GM21737 (cell line): Measurements from ENCODE around the gene NOTCH2.
"Not testable (repeated sequence)": the region's sequence is repeated elsewhere in the genome, so short reads cannot be mapped to it uniquely, and the experiment has no call there.

ENCODE experiments used
- ATAC-seq: cut with Tn5 transposase; IDR thresholded peaks from one replicate; pipeline ENCODE4 v1.9.1; 2021; ENCODE audit warnings: mild to moderate bottlenecking, moderate library complexity; ENCODE audit not compliant: unreplicated experiment

The NOTCH2 gene

DNA sequence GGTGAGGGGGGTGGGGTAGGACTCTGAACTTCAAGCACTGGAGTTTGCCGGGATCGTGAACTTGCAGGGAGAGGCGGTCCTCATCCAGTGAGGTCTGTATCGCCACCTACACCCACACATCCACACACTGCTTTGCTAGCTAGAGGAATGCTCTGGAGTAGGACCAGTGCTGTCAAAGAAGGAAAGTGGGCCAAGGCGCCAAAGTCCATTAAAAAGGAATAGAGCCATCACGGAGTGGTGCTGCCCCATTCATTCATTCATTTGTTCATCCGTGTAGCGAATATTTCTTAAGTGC, 405 bp upstream of the NOTCH2 start:
- not testable (repeated sequence) for ATAC-seq

DNA sequence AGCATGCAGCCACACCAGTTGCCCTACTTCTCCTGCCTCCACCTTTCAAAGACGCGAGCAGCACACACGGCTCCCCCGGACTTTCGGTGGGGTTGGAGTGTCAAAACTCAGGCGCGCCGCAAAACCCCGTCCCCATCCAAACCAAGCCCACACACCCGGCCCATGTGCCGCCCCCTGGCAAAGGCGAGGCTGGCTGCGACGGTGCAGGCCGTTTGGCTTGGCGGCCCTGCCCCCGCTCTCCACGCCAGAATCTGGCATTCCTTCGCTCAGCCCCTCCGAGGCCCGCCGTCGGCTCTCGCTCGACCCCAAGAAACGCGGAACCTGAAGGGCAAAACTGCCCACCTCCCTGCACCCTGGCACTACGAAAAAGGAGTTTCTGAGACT, 787 bp downstream of the NOTCH2 start:
- ATAC-seq = not testable (repeated sequence)

DNA sequence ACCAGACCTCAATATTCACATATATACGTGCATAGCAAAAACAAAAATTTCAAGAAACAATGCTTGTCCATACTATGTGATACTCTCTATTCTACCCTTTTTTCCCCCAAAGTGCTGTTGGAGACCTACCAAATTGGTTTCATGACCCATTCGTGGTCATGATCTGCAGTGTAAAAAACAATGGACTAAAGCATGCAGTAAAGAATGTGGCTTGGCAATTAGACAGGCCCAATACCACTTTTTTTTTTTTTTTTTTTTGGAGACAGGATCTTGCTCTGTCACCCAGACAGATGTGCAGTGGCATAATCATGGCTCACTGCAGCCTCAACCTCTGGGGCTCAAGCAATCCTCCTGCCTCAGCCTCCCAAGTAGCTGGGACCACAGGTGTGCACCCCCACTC, 21.3 kb downstream of the NOTCH2 start:
- not testable (repeated sequence) for ATAC-seq

DNA sequence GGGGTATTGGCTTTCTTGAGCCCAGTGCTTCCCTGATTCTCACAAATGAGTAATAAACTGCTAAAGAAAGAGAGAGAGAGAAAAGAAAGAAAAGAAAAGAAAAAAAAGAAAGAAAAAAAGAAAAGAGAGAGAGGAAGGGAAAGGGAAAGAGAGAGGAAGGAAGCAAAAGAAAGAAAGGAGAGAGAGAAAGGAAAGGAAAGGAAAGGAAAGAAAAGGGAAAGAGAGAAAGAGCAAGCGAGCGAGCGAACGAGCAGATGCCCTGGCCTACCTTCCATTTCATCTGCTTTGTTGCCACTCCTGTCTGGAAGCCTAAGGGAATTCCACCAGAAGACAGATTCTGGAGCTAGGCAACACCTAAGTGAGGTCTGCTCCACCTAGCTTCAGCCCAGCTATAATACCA, 27.7 kb downstream of the NOTCH2 start:
- ATAC-seq = not testable (repeated sequence)

DNA sequence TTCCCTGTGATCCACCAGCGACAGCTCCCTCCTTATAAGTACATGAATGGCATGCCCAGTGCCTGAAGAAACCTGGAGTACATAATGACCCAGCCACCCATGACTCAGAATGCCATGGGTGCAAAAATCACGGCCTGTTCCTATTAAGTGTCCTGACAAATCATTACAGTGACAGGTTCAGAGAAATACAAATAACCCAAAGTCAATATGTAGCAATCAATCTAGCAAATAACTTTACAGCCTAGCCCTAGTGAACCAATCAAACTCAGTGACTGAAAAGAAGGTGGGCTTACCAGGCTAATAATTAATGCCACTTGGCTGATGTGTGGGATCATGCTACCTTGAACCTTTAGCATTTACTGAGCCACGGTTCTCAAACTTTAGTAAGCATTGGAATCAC, 37.2 kb downstream of the NOTCH2 start:
- not testable (repeated sequence) for ATAC-seq

DNA sequence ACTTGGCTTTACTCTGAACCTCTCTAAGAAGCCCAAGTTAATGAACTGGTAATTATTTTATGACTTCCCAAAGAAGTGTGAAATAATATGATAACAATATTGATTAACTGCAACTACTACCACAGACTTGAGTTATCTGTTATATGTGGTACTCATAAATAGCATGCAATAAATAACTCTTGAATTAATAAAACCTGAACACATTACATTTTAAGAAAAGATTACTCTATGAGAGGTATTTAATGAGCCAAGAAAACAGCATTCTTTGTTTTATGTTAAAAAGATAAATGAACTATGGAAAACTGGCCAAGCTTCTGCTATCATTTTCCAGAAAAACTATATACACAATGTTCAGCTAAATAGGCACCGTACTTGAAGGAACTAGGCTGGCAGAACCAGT, 45.7 kb downstream of the NOTCH2 start:
- not testable (repeated sequence) for ATAC-seq

DNA sequence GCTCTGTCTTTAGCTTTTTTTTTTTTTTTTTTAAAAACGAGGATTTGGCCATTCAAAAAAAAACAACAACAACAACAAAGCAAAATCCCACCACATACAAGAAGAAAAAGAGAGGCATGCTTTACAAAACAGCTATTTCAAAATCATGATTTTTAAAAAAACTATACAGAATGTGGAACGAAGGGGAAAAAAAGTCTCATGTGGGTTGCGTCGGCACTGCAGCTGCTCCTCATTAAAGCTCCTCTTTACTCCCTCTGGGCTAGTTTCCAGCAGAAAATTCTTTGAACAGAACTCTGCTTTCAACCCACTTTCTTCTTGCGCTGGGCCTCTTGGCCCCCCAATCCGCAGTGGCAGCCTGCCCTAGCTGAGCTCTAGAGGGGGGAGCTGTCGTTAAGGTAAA, 54.5 kb downstream of the NOTCH2 start:
- ATAC-seq = not testable (repeated sequence)

DNA sequence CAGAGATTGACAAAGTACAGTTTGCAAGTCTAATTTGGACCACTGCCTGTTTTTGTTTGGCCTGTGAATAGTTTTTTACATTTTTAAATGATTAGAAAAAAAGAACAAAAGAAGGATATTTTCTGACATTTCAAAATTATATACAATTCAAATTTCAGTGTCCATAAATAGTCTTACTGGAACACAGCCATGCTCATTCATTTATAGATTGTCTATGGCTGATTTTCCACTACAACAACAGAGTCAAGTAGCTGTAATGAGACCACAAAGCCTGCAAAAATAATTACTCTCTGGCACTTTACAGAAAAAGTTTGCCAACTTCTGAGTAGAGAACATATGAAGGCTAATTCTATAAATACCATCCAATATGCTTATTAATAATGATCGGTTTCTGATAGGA, 61.1 kb downstream of the NOTCH2 start:
- not testable (repeated sequence) for ATAC-seq

DNA sequence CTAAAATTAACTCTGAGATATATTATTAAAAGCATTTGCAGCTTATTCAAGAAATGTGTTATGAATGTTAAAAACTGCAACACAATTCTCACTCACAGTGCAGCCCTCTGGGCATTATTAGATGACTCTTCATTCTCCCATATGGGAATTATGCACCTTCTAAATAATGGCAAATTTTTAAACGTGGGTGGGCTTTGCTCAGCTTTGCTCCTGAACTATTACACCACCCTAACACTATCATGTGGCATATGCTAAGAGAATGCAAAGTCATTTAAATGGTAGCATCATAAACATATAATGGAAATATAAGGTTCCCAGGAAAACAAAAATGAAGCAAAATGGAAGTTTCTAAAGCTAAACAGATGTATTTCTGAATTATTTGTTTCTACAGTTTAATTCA, 61.6 kb downstream of the NOTCH2 start:
- ATAC-seq = not testable (repeated sequence)

DNA sequence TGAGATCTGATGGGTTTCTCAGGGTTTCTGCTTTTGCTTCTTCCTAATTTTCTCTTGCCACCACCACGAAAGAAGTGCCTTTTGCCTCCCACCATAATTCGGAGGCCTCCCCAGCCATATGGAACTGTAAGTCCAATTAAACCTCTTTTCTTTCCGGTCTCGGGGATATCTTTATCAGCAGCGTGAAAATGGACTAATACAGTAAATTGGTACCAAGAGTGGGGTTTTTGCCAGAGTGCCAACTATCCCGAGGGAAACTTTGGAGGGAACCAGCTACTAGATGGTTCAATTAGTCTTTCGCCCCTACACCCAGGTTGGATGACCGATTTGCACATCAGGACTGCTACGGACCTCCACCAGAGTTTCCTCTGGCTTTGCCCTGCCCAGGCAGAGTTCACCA, 68.4 kb downstream of the NOTCH2 start:
- not testable (repeated sequence) for ATAC-seq

DNA sequence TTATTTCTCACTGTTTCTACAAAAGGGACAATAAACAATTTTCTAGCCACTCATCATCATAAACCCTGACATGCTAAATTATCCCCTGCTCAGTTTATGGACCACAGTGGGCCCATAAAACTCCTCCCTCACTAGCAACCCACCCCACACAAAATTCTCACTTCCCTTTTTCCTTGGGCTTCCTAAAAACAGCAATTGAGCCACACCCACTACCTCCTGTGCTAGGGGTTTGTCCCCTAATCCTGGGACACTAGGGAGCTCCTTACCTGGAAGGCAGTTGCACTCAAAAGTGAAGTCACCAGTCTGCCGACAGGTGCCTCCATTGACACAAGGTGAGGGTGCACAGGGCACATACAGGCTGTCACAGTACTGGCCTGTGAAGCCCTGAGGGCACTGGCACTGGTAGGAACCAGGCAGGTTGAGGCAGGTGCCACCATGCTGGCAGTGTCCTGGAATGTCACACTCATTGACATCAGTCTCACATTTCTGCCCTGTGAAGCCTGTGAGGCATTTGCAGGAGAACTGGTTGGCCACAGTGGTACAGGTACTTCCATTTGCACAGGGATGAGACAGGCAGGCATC, 72.6 kb downstream of the NOTCH2 start:
- not testable (repeated sequence) for ATAC-seq

DNA sequence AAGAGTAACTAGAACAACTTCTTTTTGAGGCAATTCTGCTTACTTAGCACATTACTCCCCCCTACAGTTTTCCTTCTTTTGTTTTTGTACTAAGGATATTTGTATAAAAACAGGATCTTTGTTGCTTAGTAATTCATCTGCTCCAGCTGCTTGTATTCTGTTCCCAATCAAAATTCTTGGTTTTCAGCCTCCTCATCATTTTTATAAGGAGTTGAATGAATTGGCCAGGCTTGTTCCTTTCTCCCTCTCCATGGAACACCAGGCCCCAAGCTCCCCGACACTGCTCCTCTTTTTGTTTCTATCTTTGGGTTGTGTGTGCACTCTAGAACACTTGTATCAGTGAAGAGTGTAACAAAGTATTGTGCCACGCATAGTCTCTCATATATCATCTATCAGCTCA, 73.5 kb downstream of the NOTCH2 start:
- ATAC-seq = not testable (repeated sequence)

DNA sequence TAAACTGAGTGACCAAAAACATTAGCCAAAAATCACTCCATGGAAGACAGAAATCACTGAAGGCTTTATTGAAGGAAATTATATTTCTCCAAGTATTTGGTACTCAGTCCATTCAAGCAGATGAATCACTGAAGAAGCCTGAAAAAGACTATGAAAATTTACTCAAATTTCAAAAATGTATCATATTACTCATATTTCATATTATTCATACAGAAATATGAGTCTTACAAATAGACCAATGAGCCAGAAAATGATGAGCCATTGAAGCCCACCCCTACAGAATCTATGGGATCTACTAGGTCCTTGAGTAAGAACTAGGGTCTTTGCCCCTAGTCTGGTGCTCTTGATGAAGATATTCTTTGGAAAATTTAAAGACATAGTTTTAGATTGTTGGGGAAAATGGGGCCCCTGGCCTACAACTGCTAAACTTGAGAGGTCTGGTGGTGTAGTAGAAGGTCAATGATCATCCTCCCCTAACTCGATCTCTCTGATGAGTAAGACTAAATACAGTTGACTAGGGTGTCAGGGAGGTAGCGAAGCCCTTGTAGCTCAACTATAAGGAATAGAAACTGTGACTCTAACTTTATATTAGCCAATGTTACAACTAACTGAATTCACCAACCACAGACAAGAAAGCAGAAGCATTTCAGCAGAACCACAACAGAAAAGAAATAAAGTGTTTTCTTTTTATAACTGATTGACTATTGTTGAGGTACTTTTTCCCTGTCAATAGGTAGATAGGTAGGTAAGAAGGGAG, 81.0 kb downstream of the NOTCH2 start:
- ATAC-seq = no peak

DNA sequence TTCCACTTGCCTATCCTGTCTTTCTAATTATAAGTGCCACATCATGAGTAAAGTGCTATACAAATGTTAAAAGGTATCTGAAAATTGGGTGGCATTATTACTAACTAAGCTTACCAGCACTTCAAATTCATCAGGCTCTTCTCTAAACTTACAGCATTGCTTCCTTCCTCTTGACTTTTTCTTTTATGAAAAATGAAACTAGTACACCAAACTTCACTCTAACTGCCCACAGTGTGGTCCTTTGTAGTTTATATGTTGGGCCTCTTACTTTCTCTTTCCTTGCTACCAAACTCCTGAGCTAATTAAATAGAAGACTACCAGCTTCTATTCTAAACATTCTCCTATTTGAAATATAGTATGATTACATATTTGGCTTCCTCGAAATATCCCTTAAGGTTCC, 81.8 kb downstream of the NOTCH2 start:
- peak; percentile 54 for ATAC-seq

DNA sequence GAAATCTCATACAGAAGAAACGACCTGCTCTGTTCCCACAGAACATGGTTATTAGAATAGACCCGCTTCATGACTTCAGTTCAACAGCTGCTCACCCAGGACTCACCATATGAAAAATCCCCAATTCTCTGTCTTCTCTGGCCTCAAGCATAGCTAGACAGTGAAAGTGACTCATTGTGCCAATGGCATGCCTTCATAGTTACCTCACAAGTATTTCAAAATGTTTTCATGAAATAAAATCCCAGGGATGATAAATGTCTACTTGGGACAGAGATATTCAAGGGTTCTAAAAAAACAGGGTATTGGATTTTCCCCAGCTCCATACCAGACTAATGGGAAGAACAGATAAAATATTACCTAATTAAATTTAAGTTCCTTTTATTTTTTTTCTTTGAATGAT, 82.3 kb downstream of the NOTCH2 start:
- ATAC-seq = no peak

DNA sequence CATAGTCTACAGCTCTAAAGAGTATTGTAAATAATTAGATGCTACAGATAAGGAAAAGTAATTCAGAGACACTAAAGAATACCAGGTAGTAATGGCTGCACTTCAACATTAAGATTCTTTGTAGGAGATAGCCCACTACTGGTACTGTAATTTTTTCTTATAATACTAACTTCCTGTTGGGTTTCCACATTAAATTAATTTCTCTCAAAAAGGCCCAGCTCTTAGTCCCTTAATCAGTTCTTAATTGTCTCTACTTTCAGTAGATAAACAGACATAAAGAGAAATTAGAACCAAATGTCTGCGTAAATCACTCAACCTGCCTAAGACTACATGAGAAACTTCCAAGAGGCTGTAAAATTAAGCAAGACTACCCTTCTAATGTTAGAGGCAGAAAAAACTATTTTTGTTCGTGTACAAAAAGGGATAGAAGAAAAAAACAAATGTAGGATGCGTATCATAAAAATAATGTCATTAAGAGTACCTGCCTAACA, 83.4 kb downstream of the NOTCH2 start:
- no peak for ATAC-seq

DNA sequence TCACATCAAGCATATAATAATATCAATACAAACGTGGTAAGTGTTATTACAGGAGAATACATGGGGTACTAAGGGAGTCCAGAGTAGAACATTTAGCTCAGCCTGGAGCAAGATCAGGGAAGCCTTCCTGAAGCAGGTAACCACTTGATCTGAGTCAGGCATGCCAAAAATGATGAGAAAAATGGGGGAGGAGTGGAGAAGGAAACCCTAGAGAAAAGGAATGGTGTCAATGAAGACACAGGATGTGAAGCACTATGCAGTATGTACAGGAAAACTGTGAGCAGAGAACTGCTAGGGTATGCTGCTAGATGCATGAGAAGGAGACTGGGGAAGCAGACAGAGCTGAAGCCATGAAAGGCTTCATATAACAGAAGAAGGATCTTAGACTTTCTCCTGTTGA, 84.7 kb downstream of the NOTCH2 start:
- no peak for ATAC-seq

DNA sequence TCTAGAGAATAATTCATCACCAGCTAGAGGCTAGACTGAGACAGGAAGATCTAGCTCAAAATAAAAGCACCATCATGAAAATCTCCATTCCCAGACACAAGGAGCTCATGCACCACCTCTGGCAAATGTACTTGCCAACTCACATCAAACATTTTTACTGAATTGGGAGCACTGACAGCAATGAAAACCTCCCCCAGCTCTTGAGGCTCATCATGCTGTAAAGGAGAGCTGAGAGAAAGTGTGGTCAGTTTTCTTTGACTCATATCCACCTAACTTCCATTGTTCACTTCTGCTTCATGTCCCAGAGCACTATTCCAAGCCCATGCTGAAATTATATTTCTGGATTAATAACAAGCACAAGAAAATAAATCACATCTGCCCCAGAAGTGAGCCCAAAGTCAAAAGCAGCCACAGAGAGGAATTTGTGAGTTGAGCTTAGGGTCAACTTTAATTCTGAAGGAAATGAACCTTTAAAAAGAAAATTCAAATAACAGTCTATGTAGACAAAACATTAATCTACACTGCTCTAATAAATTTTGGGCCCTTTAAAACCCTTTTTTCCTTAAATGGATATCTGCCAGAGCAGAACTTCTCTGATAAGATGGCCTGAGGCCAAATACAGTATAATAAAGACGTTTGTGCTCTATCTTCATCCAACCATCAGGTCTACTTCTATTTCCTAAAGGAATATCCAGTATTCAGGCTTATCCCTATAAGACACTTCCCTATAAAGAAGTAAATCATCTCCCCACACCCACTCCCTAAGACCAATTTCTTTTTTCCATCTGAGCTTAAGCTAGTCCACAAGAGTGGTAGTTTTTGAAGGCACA, 87.3 kb downstream of the NOTCH2 start:
- no peak for ATAC-seq

DNA sequence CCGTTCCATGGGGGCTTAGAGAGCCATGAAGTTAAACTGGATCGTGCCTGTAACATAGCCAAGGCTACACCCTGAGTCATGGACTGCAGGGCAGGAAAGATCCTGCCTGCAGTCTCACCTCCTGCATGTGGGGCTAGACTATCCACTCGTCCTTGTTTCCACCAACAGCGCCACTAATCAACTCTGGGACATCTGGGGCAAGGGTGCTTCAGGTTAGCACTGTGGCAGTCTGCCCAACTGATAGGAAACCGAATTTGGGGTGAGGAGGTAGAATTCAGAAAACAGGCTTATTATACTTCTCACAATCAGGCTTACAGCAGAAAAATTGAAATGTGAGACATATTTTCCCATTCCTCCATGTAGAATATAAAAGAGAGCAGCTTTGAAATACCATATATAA, 88.0 kb downstream of the NOTCH2 start:
- ATAC-seq = no peak

DNA sequence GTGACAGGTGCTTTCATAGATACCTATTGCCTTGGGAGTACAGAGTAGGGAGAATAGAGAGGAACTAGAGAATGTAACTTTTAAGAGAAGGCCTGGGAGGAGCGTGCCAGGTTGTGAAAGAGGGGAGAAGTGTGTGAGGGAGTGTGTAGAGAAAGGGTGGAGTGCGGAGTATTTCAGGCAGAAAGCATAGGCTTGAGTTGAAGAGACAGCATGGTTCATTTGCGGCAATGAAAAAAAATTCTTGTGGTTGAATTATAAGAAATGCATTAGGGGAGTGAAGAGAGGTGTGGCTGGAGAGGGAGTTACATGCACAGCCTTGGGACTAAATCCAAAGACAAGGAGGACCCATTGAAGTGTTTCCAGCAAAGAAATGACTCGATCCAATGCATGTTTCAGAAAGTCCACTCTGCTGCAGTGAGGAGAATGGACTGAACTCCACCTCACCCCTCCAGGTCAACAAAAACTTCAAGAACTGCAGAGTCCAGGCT, 91.4 kb downstream of the NOTCH2 start:
- no peak for ATAC-seq

DNA sequence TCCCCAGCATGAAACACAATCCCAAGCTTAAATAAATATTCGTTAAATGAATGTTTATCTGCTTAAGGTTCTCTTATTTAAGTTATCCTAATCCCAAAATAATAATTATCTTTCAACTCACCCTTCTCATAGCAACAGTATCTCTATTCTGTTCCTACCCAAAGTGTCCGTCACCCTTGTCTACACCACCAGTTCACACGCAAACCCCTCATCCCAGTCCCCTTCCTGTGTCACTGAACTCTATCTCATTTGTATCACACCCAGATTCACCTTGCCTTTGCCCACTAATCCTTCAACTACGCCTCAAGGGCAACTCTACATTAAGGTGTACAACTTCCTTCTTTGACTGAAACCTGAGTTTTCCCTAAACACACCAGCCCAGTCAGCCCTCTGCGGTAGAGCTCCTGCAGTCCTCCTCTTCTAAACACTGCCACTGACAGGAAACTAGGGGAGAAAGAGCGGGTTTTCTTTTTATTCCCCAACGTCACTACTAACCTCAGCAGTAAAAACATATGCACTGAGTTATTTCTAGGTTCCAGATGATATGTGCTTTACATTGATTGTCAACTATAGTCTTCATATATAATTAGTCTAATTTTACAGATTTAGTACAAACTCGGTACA, 92.2 kb downstream of the NOTCH2 start:
- ATAC-seq = not testable (repeated sequence)
